Measurements from ENCODE around the gene PPA2. TPM values are rescaled to one million over a fixed set of nuclear protein-coding genes. Genes with fewer than 3 reads are reported as not detected.
"Not testable (repeated sequence)": the region's sequence is repeated elsewhere in the genome, so short reads cannot be mapped to it uniquely, and the experiment has no call there.

PPA2 gene
- total and polyA plus RNA-seq, 2 experiments from 2014 or later = 58.4 to 63.7 TPM

GRCh38 chr4:105409135-105409534 lies 64.7 kb downstream of the PPA2 start:
- not testable (repeated sequence) for H3K4me1 Mint-ChIP-seq; H3K27ac ChIP-seq (ENCODE audit: low read depth); H3K4me1 ChIP-seq (ENCODE audit: insufficient read depth); H3K4me3 Mint-ChIP-seq; H2AFZ ChIP-seq; H3K27ac Mint-ChIP-seq; H3K9me2 ChIP-seq (ENCODE audit: insufficient read depth); H3K27me3 Mint-ChIP-seq (ENCODE audit: insufficient read depth, low read depth, poor library complexity); ATAC-seq; H3K36me3 ChIP-seq (ENCODE audit: insufficient read depth); DNase-seq (ENCODE audit: low spot score); H3F3A ChIP-seq (replicated peaks; ENCODE audit: low read depth); H3K79me2 ChIP-seq (replicated peaks; ENCODE audit: insufficient read depth); H3K27me3 ChIP-seq (ENCODE audit: insufficient read depth); H4K20me1 ChIP-seq (replicated peaks; ENCODE audit: insufficient read depth); H3K4me2 ChIP-seq; H3K4me3 ChIP-seq
- peaks cover 35% of the 10 kb centered on the region for H3K36me3 Mint-ChIP-seq (ENCODE audit: low read depth)
- H3K9me3 Mint-ChIP-seq = peaks cover 18% of the 10 kb centered on the region; the same call in 2 of the 3 replicates

GRCh38 chr4:105400901-105401677 lies 72.8 kb downstream of the PPA2 start:
- peaks cover 10% of the 10 kb centered on the region; the same call in 2 of the 3 replicates for H3K36me3 Mint-ChIP-seq (ENCODE audit: low read depth)
- DNase-seq (ENCODE audit: low spot score) (no peak), ATAC-seq (no peak)
- no peaks in the 10 kb centered on the region for H3K9me3 Mint-ChIP-seq
- Histone ChIP-seq H3K4me1 (ENCODE audit: insufficient read depth) (peaks cover 11% of the 10 kb centered on the region), H3K27me3 (ENCODE audit: insufficient read depth) (no peaks in the 10 kb centered on the region), H3K4me2 (no peak overlapping the region), H3K9me2 (ENCODE audit: insufficient read depth) (no peaks in the 10 kb centered on the region), H3K27ac (ENCODE audit: low read depth) (no peak overlapping the region), H3K4me3 (no peak overlapping the region), H3K79me2 (replicated peaks; ENCODE audit: insufficient read depth) (no peaks in the 10 kb centered on the region), H2AFZ (no peak overlapping the region), H4K20me1 (replicated peaks; ENCODE audit: insufficient read depth) (no peaks in the 10 kb centered on the region), H3F3A (replicated peaks; ENCODE audit: low read depth) (no peaks in the 10 kb centered on the region), H3K36me3 (ENCODE audit: insufficient read depth) (no peaks in the 10 kb centered on the region)
- peaks cover 11% of the 10 kb centered on the region for H3K4me1 Mint-ChIP-seq
- no peak overlapping the region for H3K27ac Mint-ChIP-seq
- H3K27me3 Mint-ChIP-seq (ENCODE audit: insufficient read depth, low read depth, poor library complexity) = no peaks in the 10 kb centered on the region
- H3K4me3 Mint-ChIP-seq = no peak overlapping the region
- no peak for TF ChIP-seq EZH2 (IDR thresholded peaks at IDR 0.05; ENCODE audit: low read depth, unreplicated experiment)
- no peak for TF ChIP-seq ETS1 (IDR thresholded peaks at IDR 0.05)
- no peak for TF ChIP-seq CTCF (conservative IDR thresholded peaks at IDR 0.05; ENCODE audit: low read depth in 2 of 2)
- no peak for TF ChIP-seq JUNB (IDR thresholded peaks at IDR 0.05; ENCODE audit: unreplicated experiment)
- no peak for TF ChIP-seq CREB1 (CRISPR knock-in tag; IDR thresholded peaks at IDR 0.05; ENCODE audit: low read depth)
- TF ChIP-seq NANOG (IDR thresholded peaks at IDR 0.05; ENCODE audit: borderline replicate concordance) = no peak
- TF ChIP-seq, protein P1, sequence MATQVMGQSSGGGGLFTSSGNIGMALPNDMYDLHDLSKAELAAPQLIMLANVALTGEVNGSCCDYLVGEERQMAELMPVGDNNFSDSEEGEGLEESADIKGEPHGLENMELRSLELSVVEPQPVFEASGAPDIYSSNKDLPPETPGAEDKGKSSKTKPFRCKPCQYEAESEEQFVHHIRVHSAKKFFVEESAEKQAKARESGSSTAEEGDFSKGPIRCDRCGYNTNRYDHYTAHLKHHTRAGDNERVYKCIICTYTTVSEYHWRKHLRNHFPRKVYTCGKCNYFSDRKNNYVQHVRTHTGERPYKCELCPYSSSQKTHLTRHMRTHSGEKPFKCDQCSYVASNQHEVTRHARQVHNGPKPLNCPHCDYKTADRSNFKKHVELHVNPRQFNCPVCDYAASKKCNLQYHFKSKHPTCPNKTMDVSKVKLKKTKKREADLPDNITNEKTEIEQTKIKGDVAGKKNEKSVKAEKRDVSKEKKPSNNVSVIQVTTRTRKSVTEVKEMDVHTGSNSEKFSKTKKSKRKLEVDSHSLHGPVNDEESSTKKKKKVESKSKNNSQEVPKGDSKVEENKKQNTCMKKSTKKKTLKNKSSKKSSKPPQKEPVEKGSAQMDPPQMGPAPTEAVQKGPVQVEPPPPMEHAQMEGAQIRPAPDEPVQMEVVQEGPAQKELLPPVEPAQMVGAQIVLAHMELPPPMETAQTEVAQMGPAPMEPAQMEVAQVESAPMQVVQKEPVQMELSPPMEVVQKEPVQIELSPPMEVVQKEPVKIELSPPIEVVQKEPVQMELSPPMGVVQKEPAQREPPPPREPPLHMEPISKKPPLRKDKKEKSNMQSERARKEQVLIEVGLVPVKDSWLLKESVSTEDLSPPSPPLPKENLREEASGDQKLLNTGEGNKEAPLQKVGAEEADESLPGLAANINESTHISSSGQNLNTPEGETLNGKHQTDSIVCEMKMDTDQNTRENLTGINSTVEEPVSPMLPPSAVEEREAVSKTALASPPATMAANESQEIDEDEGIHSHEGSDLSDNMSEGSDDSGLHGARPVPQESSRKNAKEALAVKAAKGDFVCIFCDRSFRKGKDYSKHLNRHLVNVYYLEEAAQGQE (IDR thresholded peaks at IDR 0.05; ENCODE audit: unreplicated experiment) = no peak
- no peak for TF ChIP-seq EZH2phosphoT487 (IDR thresholded peaks at IDR 0.05; ENCODE audit: unreplicated experiment)
- no peak for TF ChIP-seq STAT1 (IDR thresholded peaks at IDR 0.05; ENCODE audit: unreplicated experiment)
- TF ChIP-seq POLR2AphosphoS5 (IDR thresholded peaks at IDR 0.05; ENCODE audit: low read depth) = no peak
- no peak for TF ChIP-seq ZNF114 (CRISPR knock-in tag; IDR thresholded peaks at IDR 0.05)
